Prostate gland (tissue), 2 donors: ENCODE results near the gene HSD11B1L.

Experiments used
- POLR2A ChIP-seq: fragments of 450-650 bp; IDR thresholded peaks from one replicate; pipeline ENCODE4 v1.6.1; 2016; ENCODE audit warnings: antibody characterized with exemption, mild to moderate bottlenecking
- TF ChIP-seq, protein P1 (sequence below), 4 experiments: fragments of 200-600 bp in 2 of 4; fragments of 450-650 bp in 2 of 4; sonication (generic) in 2 of 4; IDR thresholded peaks; 1 replicate in 3 of 4; 2 replicates in 1 of 4; pipeline ENCODE4 v1.5.1; 2016 to 2019; ENCODE audit warnings: antibody characterized with exemption in 4 of 4, mild to moderate bottlenecking in 2 of 4, moderate library complexity in 2 of 4

DNA sequence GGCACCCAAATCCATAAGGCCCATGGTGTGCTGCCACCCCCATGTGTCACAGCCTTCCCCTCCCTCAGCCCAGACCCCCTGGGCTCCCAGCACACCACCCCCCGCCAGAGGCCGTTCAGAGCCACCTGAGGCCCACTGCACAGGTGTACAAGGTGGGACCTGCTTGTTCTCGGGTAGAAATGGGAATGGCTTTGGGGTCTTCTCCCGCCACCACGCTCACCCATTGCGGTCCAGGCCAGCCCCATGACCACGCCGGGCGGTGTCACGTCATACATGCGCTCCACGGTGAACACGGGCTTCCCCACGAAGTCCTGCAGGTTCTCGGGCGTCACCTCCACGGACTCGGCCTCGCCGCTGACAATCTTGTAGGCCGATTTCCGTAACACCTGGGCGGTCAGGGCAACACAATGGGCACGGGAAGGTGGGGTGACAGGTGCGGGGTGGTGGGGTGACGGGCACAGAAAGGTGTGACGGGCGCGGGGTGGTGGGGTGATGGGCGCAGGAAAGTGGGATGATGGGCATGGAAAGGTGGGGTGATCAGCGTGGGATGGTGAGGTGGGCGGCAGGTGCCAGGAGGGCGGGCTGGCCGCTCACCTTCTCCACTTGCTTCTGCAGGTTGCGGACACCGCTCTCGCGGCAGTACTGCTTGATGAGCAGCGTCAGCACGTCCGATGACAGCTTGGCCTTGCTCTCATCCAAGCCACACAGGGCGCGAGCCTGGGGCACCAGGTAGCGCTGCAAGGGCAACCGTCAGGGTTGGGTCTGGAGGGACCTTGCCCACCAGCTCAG lies 13.5 kb downstream of the HSD11B1L start:
- no peak for TF ChIP-seq POLR2A
- TF ChIP-seq, protein P1, sequence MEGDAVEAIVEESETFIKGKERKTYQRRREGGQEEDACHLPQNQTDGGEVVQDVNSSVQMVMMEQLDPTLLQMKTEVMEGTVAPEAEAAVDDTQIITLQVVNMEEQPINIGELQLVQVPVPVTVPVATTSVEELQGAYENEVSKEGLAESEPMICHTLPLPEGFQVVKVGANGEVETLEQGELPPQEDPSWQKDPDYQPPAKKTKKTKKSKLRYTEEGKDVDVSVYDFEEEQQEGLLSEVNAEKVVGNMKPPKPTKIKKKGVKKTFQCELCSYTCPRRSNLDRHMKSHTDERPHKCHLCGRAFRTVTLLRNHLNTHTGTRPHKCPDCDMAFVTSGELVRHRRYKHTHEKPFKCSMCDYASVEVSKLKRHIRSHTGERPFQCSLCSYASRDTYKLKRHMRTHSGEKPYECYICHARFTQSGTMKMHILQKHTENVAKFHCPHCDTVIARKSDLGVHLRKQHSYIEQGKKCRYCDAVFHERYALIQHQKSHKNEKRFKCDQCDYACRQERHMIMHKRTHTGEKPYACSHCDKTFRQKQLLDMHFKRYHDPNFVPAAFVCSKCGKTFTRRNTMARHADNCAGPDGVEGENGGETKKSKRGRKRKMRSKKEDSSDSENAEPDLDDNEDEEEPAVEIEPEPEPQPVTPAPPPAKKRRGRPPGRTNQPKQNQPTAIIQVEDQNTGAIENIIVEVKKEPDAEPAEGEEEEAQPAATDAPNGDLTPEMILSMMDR (IDR thresholded peaks at IDR 0.05) = no peak
